Measurements from ENCODE around the gene SCFD1.

SCFD1 gene

DNA sequence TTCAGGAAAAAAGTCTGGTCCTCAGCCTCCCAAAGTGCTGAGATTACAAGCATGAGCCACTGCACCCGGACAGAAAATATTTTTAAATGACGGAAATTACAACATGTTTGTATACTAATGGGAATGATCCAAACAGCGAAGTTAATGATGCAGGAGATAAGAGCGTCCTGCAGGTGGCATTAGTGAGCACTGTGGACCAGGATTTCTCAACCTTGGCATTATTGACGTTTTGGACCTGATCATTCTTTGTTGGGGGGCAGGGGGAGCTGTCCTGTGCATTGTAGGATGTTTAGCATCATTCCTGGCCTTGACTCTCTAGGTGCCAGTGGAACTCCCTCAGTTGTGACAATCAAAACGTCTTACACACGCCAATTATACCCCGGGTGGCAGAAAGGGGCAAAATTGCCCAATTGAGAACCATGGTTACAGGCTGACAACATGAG lies 34.1 kb downstream of the SCFD1 start:
- TF ChIP-seq, protein P1, sequence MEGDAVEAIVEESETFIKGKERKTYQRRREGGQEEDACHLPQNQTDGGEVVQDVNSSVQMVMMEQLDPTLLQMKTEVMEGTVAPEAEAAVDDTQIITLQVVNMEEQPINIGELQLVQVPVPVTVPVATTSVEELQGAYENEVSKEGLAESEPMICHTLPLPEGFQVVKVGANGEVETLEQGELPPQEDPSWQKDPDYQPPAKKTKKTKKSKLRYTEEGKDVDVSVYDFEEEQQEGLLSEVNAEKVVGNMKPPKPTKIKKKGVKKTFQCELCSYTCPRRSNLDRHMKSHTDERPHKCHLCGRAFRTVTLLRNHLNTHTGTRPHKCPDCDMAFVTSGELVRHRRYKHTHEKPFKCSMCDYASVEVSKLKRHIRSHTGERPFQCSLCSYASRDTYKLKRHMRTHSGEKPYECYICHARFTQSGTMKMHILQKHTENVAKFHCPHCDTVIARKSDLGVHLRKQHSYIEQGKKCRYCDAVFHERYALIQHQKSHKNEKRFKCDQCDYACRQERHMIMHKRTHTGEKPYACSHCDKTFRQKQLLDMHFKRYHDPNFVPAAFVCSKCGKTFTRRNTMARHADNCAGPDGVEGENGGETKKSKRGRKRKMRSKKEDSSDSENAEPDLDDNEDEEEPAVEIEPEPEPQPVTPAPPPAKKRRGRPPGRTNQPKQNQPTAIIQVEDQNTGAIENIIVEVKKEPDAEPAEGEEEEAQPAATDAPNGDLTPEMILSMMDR (conservative IDR thresholded peaks at IDR 0.05) = peak; percentile 84

DNA sequence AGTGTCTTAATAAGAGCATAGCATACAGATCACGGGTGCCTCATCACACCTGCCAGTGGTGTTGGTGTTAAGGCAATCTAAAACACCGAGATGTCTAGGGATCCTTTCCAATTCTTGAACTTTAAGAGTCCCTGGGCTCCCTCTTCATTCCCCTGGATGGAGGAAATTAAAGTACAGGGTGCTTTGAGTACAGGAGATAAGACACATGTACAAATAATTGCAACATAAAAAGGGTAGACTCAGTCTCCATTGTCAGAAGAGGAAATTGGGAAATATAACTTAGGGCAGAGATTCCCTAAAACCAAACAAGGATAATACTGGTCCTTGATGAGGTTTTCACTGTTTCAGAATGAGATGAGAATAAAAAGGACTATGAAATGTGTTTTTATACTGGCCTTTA lies 34.9 kb downstream of the SCFD1 start:
- TF ChIP-seq, protein P1 (conservative IDR thresholded peaks at IDR 0.05) = no peak
- H3K27ac ChIP-seq = peak overlapping the region; percentile 25; the same call in 1 of the 2 replicates

More for the DNA sequence above, 34.1 kb downstream of the SCFD1 start:
- peak overlapping the region; percentile 25; the same call in 1 of the 2 replicates for H3K27ac ChIP-seq

DNA sequence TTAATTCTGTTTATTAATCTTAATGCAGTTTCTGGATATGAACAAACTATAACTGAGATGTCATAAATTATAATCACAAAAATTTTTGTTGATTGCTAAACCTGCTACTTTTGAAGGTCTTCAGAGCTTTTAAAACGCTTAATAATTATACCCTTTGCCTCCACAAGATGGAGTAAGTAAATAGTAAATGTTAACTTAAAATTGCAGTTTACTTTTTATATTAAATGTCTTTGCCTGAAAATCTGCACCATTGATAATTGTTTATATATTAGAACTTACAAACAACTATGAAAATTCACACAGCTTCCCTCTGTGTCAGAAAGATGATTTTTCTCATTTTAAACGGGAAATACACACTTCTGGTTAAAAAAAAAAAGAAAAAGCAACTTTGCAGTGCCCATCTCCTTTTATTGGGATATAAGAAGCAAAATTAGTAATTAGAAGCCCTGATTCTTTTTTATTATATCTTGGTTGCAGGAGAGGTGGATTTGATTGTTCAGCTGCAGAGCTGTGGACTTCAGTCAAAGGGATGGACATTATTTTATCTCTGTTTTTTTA lies 35.6 kb downstream of the SCFD1 start:
- TF ChIP-seq, protein P1 (conservative IDR thresholded peaks at IDR 0.05) = peak; percentile 54
- H3K27ac ChIP-seq = no peak overlapping the region

DNA sequence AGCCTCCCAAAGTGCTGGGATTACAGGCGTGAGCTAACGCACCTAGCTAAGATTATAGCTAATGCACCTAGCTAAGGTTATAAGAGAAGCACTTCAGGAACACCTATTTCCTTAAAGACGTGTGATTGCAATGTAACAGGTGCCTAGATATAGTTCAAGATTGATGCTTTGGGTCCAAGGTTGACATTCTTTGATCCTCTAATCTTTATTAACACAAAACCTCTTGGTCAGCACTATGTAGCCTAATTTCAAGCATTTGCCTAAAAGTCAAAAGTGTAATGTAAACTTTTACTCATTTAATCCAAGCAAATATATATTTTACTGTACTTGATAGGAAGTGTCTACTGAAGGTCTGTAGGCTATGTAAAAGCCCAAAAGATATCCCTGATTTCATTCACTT lies 36.5 kb downstream of the SCFD1 start:
- no peak overlapping the region for H3K27ac ChIP-seq
- TF ChIP-seq, protein P1 (conservative IDR thresholded peaks at IDR 0.05) = no peak

DNA sequence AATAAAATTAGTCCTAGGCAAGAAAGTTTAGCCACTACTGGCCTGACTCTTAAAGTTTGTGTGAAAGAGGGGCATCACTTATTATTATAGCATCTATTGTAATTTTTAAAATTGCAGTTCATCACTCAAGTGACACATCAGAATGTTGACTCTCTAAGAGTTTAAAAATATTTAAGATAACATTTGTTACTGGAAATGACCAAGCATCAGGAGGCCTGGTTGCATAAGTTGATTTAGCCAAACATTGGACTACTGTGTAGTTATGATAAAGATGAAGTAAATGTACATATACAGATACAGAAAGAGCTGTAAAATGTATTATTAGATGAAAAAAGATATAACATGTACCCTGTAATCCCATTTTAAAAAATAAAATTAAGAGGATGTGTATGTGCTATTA lies 47.5 kb downstream of the SCFD1 start:
- no peak overlapping the region for H3K27ac ChIP-seq
- TF ChIP-seq, protein P1 (conservative IDR thresholded peaks at IDR 0.05) = no peak

DNA sequence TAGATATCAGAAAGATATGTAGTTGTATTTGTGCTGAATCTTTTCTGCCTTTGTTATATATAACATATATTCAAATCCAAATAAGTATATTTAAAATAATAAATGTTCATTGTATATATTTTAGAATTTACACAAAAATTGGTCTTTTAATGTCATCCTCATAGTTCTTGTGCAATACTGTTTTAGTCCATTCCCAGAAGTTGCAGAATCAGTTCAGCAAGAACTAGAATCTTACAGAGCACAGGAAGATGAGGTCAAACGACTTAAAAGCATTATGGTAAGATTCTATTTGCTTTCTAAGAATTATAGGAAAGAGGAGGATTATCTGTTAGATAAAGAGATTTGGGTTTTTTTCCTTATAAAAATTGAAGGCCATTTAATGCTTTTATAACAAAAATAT lies 51.0 kb downstream of the SCFD1 start:
- TF ChIP-seq, protein P1 (conservative IDR thresholded peaks at IDR 0.05) = no peak

DNA sequence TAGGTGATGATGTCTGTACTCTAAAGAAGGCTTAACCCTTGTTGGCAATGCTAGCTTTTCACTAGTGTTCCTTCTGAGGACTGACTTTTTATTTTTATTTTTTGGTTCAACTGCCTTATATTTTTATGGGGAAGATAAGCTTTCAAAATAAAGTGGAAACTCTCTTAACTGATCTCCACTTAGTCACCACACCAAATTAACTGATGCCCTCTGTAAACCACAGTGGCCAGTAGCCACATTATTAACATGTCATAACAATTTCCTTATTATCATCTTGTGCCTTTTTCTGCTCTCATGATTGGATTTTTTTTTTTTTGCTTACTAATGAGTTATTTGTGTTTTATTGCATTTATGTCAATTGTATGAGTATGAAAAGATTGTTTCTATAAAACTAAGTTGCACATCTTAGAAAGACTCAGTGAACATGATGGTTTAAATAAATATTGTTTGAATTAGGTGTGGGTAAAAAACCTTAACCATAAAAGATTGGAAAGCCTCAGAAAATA lies 56.9 kb downstream of the SCFD1 start:
- TF ChIP-seq, protein P1 (conservative IDR thresholded peaks at IDR 0.05) = no peak
- H3K27ac ChIP-seq = peak overlapping the region; percentile 62; the same call in 1 of the 2 replicates

More for the DNA sequence above, 51.0 kb downstream of the SCFD1 start:
- no peak overlapping the region for H3K27ac ChIP-seq

Measured in VCaP (cell line).